Thymus (tissue), 11 donors: Measurements from ENCODE around the gene ZNF879. TPM values are rescaled to one million over a fixed set of nuclear protein-coding genes. Genes with fewer than 3 reads are reported as not detected.

Source experiments
- DNase-seq, 9 donors: peaks; one replicate each; pipeline ENCODE4 v3.0.0-alpha.2; 2013; ENCODE audit warnings: low spot score in 9 of 9, low read depth in 6 of 9, missing footprints in 1 of 9
- H3K27ac ChIP-seq, 2 donors: one replicate each; pipeline ENCODE4 v1.5.1; 2013; ENCODE audit warnings: control low read depth in 1 of 2, low read depth in 1 of 2, low read length in 1 of 2, mild to moderate bottlenecking in 1 of 2, moderate library complexity in 1 of 2
- H3K27me3 ChIP-seq, 2 donors: one replicate each; pipeline ENCODE4 v1.5.1; 2013; ENCODE audit warnings: low read length in 1 of 2; ENCODE audit not compliant: control insufficient read depth in 2 of 2, insufficient read depth in 1 of 2
- H3K36me3 ChIP-seq, 2 donors: one replicate each; pipeline ENCODE4 v1.5.1; 2013; ENCODE audit warnings: low read length in 1 of 2, mild to moderate bottlenecking in 1 of 2, moderate library complexity in 1 of 2; ENCODE audit not compliant: control insufficient read depth in 2 of 2, insufficient read depth in 2 of 2
- H3K4me1 ChIP-seq, 2 donors: one replicate each; pipeline ENCODE4 v1.5.1; 2013; ENCODE audit warnings: low read length in 2 of 2; ENCODE audit not compliant: control insufficient read depth in 2 of 2, insufficient read depth in 2 of 2
- H3K4me3 ChIP-seq, 2 donors: one replicate each; pipeline ENCODE4 v1.5.1; 2013; ENCODE audit warnings: low read length in 2 of 2, control low read depth in 1 of 2, mild to moderate bottlenecking in 1 of 2
- H3K9me3 ChIP-seq, 2 donors: one replicate each; pipeline ENCODE4 v1.5.1; 2013; ENCODE audit warnings: low read length in 1 of 2, mild to moderate bottlenecking in 1 of 2; ENCODE audit not compliant: control insufficient read depth in 2 of 2, insufficient read depth in 1 of 2
- WGBS: extraction: QIAGEN DNeasy Blood & Tissue Kit; methylation state at CpG from one replicate; pipeline ENCODE4 v1.1.7; 2013; 5-methylcytosine and 5-hydroxymethylcytosine counted together
- polyA plus RNA-seq: library from polyadenylated mRNA; stranded (reverse); fragments of 200-250 nt; gene quantifications from one replicate; pipeline ENCODE4 v1.2.3, GENCODE V29; 2013
- total RNA-seq: library from RNA; stranded (reverse); fragments of 120-200 nt; gene quantifications from one replicate; pipeline ENCODE4 v1.2.4, GENCODE V29; 2013
- donor health status: healthy.

Gene ZNF879
- total and polyA plus RNA-seq, 2 donors = 5.9 TPM

- Histone ChIP-seq H3K27ac (no peak overlapping the region), H3K4me3 (no peak overlapping the region), H3K36me3 (no peaks in the 10 kb centered on the region), H3K9me3 (peaks cover 2 to 33% of the 10 kb centered on the region in 2 donors), H3K27me3 (no peaks in the 10 kb centered on the region), H3K4me1 (peaks cover 0 to 5% of the 10 kb centered on the region in 2 donors)
- DNase-seq = no peak
- 79% methylated on average over 3 of the region's 3 CpGs for WGBS
Measured at GRCh38 chr5:179055436-179055835, 31.8 kb downstream of the ZNF879 start.

DNA sequence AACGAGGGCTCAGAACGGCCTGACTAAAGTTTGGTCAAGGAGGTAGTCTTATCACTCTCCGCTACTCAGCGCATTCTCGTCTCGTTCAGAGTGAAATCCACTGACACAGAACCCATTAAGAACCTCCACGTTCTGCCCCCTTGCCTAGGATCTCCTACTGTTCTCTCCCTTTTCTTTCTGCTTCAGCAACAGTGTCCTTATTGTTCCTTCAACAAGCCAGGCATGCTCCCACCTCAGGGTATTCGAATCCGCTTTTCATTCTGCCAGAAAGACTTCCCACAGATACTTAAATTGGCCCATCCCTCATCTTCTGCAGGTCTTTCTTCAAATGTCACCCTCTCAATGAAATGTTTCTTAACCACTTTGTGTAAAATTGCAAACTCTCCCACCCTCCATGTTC, 32.2 kb downstream of the ZNF879 start:
- Histone ChIP-seq H3K4me3 (no peak overlapping the region), H3K4me1 (peaks cover 3 to 7% of the 10 kb centered on the region in 2 donors), H3K27me3 (no peaks in the 10 kb centered on the region), H3K36me3 (no peaks in the 10 kb centered on the region), H3K27ac (no peak overlapping the region), H3K9me3 (peaks cover 2 to 35% of the 10 kb centered on the region in 2 donors)
- WGBS = 87% methylated on average over 9 of the region's 9 CpGs
- no peak for DNase-seq

DNA sequence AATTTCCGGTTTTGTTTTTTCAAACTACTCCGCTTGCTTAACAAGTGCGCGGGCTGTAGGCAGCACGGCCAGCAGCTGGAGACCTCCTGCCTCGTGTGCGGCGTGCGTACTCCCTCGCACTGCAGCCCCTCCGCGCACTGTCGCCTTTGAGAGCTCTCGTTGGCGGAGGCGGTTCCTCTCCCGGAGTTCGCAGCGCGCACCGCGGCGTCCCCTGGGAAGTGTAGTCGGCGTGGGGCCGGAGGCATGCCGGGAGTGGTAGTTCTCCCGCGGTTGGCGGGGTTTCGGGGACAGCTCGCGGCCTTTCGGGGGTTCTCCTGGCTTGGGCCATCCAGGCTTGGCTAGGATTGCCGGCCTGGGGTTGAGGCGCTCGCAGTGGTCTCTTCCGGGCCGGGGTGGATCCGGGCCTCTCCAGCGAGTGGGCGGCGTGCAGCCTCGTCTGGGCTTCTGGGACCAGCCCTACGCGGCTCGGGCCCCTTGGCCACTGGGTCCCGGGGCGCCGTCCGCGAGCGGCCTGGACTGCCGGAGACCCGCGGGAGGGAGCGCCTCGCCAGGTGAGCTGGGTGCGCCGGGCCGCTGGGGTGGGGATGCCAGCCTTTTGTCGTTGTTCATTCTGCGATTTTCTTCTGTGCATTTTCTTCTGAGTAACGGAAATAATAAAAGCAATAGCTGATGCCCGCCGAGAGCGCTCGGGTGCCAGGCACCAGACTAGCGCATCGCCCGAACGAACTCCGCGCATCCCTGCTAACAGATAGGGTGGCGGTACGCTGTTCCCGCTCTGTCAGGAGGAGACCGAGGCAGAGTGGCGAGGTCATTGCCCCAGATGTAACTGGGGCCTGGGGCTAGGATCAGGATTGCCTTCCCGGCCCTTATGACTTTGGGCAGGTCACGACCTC, 36.8 kb downstream of the ZNF879 start, which contains the start of gene ZNF354C:
ZNF354C (plus strand) TSS at position 258 of the 893 bp plus-strand sequence. CDS start 1,696 bp downstream, outside the sequence.
- Histone ChIP-seq H3K27ac (peak within 1 kb of the TSS; percentile 64 to 65), H3K4me1 (peaks cover 6 to 10% of the 10 kb centered on the region in 2 donors), H3K9me3 (peaks cover under 1 to 39% of the 10 kb centered on the region in 2 donors), H3K27me3 (no peaks in the 10 kb centered on the region), H3K4me3 (peak within 1 kb of the TSS; percentile 75 to 82), H3K36me3 (peaks cover 9% of the 10 kb centered on the region in 2 donors)
- DNase-seq = peak; percentile 69 to 94 (median 83)
- 7% methylated on average over 81 of the region's 81 CpGs for WGBS

- no peak for DNase-seq
- Histone ChIP-seq H3K9me3 (peaks cover 2 to 39% of the 10 kb centered on the region in 2 donors), H3K4me1 (peaks cover 6 to 10% of the 10 kb centered on the region in 2 donors), H3K36me3 (peaks cover 13 to 15% of the 10 kb centered on the region in 2 donors), H3K27me3 (no peaks in the 10 kb centered on the region), H3K4me3 (peak overlapping the region; percentile 75 to 82), H3K27ac (no peak overlapping the region)
- WGBS = 91% methylated on average over 19 of the region's 19 CpGs
Measured at GRCh38 chr5:179061025-179061424, 37.4 kb downstream of the ZNF879 start.

- Histone ChIP-seq H3K4me3 (no peak overlapping the region), H3K9me3 (peaks cover 10 to 46% of the 10 kb centered on the region in 2 donors), H3K36me3 (peaks cover 22% of the 10 kb centered on the region in 2 donors), H3K4me1 (peaks cover 4 to 5% of the 10 kb centered on the region in 2 donors), H3K27me3 (no peaks in the 10 kb centered on the region), H3K27ac (no peak overlapping the region)
- WGBS = 98% methylated on average over 6 of the region's 6 CpGs
- no peak for DNase-seq
Measured at GRCh38 chr5:179065703-179066102, 42.1 kb downstream of the ZNF879 start.

- H3K36me3 ChIP-seq = peaks cover 33 to 34% of the 10 kb centered on the region in 2 donors
- H3K27me3 ChIP-seq = no peaks in the 10 kb centered on the region
- no peak for DNase-seq
- WGBS = 98% methylated on average over 11 of the region's 11 CpGs
- no peak overlapping the region for H3K4me3 ChIP-seq
- peaks cover 25 to 27% of the 10 kb centered on the region in 2 donors for H3K9me3 ChIP-seq
- H3K4me1 ChIP-seq = no peaks in the 10 kb centered on the region
- H3K27ac ChIP-seq = no peak overlapping the region
Measured at GRCh38 chr5:179079165-179079987, 55.8 kb downstream of the ZNF879 start.

DNA sequence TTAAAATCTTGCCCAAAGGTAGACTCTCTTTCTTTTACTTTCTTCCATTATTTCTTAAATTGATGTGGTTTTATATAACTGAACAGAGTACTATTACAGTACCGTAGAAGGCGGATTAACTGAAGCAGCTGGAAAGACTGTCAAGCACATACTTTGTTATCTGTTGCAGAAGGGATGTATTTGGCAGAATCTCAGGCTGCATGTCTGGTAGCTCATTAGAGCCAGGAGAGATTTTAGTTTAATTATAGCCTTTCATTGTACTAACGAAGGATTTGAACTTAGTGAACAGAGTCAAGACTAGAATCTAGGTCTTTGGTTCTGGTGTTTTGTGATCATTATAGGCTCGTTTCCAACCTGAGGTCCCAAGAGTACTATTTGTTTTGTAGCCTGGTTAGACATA, 57.1 kb downstream of the ZNF879 start:
- WGBS = 97% methylated on average over 4 of the region's 4 CpGs
- peaks cover 24 to 30% of the 10 kb centered on the region in 2 donors for H3K9me3 ChIP-seq
- no peaks in the 10 kb centered on the region for H3K27me3 ChIP-seq
- no peak overlapping the region for H3K27ac ChIP-seq
- H3K4me1 ChIP-seq = no peaks in the 10 kb centered on the region
- peaks cover 33 to 34% of the 10 kb centered on the region in 2 donors for H3K36me3 ChIP-seq
- no peak overlapping the region for H3K4me3 ChIP-seq
- no peak for DNase-seq
